HEK293 (cell line): ENCODE results near the gene SOCS1.

Experiments
- CTCF ChIA-PET: fragments of 350-600 bp; formaldehyde crosslinking; extraction: SDS; loops from one replicate; lab custom pipeline; 2021; ENCODE audit warnings: antibody characterized with exemption; lab: Yijun Ruan, JAX
- POLR2A ChIA-PET: fragments of 300-600 bp; formaldehyde crosslinking; extraction: SDS; loops from one replicate; lab custom pipeline; 2020; ENCODE audit warnings: antibody characterized with exemption, inconsistent platforms; lab: Yijun Ruan, JAX
- H3K27ac ChIP-seq: fragments of 200-500 bp; sonication (Bioruptor generic); 2 replicates; pipeline ENCODE4 v1.5.1; 2014; ENCODE audit warnings: low read depth, low read length, control low read depth, inconsistent platforms; ENCODE audit errors: extremely low read depth
- H3K36me3 ChIP-seq, 2 experiments: fragments of 200-500 bp in 1 of 2; sonication (Bioruptor generic) in 1 of 2; 1 replicate in 1 of 2; 2 replicates in 1 of 2; pipeline ENCODE4 v1.5.1; 2014 to 2017; ENCODE audit warnings: inconsistent platforms in 2 of 2, low read length in 2 of 2; ENCODE audit not compliant: control insufficient read depth in 2 of 2, insufficient read depth in 1 of 2
- H3K4me1 ChIP-seq: fragments of 200-500 bp; sonication (Bioruptor generic); 2 replicates; pipeline ENCODE4 v1.5.1; 2014; ENCODE audit warnings: mild to moderate bottlenecking, low read length, inconsistent platforms; ENCODE audit not compliant: control insufficient read depth, insufficient read depth
- H3K4me3 ChIP-seq: 2 replicates; pipeline ENCODE4 v1.5.1; 2011; ENCODE audit warnings: low read depth, mild to moderate bottlenecking, control low read depth, low read length, moderate library complexity
- H3K9me3 ChIP-seq: fragments of 200-500 bp; sonication (Bioruptor generic); 2 replicates; pipeline ENCODE4 v1.5.1; 2014; ENCODE audit warnings: low read depth, low read length, inconsistent platforms; ENCODE audit not compliant: control insufficient read depth, insufficient read depth
- BCL6B ChIP-seq: fragments of 450-650 bp; formaldehyde crosslinking; IDR thresholded peaks from 2 replicates; pipeline ENCODE4 v1.5.1; 2017; ENCODE audit warnings: missing biosample characterization, missing genetic modification characterization
- ELK4 ChIP-seq: IDR thresholded peaks from 2 replicates; pipeline ENCODE4 v1.6.1; 2011; ENCODE audit warnings: mild to moderate bottlenecking, low read depth, low read length, borderline replicate concordance
- FEZF1 ChIP-seq: fragments of 450-650 bp; formaldehyde crosslinking; IDR thresholded peaks from 2 replicates; pipeline ENCODE4 v1.5.1; 2016; ENCODE audit warnings: missing biosample characterization, missing genetic modification characterization
- IKZF3 ChIP-seq: fragments of 450-650 bp; IDR thresholded peaks from 2 replicates; pipeline ENCODE4 v1.5.0; 2018; ENCODE audit warnings: missing biosample characterization, mild to moderate bottlenecking, missing genetic modification characterization, moderate library complexity
- INSM2 ChIP-seq: fragments of 450-650 bp; formaldehyde crosslinking; IDR thresholded peaks from 2 replicates; pipeline ENCODE4 v1.5.1; 2016; ENCODE audit warnings: missing biosample characterization, missing genetic modification characterization
- KLF1 ChIP-seq: fragments of 450-650 bp; formaldehyde crosslinking; IDR thresholded peaks from 2 replicates; pipeline ENCODE4 v1.5.1; 2016; ENCODE audit warnings: missing biosample characterization, missing genetic modification characterization
- KLF7 ChIP-seq: fragments of 450-650 bp; formaldehyde crosslinking; IDR thresholded peaks from 2 replicates; pipeline ENCODE4 v1.5.1; 2016; ENCODE audit warnings: missing biosample characterization, missing genetic modification characterization, borderline replicate concordance
- KLF8 ChIP-seq: fragments of 450-650 bp; formaldehyde crosslinking; IDR thresholded peaks from 2 replicates; pipeline ENCODE4 v1.5.1; 2016; ENCODE audit warnings: missing biosample characterization, missing genetic modification characterization
- MZF1 ChIP-seq: fragments of 450-650 bp; formaldehyde crosslinking; IDR thresholded peaks from 2 replicates; pipeline ENCODE4 v1.5.1; 2017; ENCODE audit warnings: missing biosample characterization, missing genetic modification characterization, borderline replicate concordance
- OVOL3 ChIP-seq: fragments of 450-650 bp; formaldehyde crosslinking; IDR thresholded peaks from 2 replicates; pipeline ENCODE4 v1.5.1; 2016; ENCODE audit warnings: missing biosample characterization, missing genetic modification characterization
- PATZ1 ChIP-seq: fragments of 450-650 bp; formaldehyde crosslinking; IDR thresholded peaks from 2 replicates; pipeline ENCODE4 v1.5.1; 2016; ENCODE audit warnings: missing biosample characterization, missing genetic modification characterization
- SP2 ChIP-seq: fragments of 450-650 bp; formaldehyde crosslinking; IDR thresholded peaks from 2 replicates; pipeline ENCODE4 v1.5.1; 2016; ENCODE audit warnings: missing biosample characterization, missing genetic modification characterization
- SP7 ChIP-seq: fragments of 450-650 bp; formaldehyde crosslinking; IDR thresholded peaks from 2 replicates; pipeline ENCODE4 v1.5.1; 2016; ENCODE audit warnings: missing biosample characterization, missing genetic modification characterization
- ZBTB20 ChIP-seq: fragments of 450-650 bp; formaldehyde crosslinking; IDR thresholded peaks from 2 replicates; pipeline ENCODE4 v1.5.1; 2016; ENCODE audit warnings: missing biosample characterization, missing genetic modification characterization
- ZNF121 ChIP-seq: fragments of 450-650 bp; formaldehyde crosslinking; IDR thresholded peaks from 2 replicates; pipeline ENCODE4 v1.5.1; 2016; ENCODE audit warnings: missing biosample characterization, missing genetic modification characterization
- ZNF184 ChIP-seq: fragments of 450-650 bp; IDR thresholded peaks from 2 replicates; pipeline ENCODE4 v1.5.1; 2018; ENCODE audit warnings: missing biosample characterization, mild to moderate bottlenecking, missing genetic modification characterization
- ZNF266 ChIP-seq: fragments of 450-650 bp; formaldehyde crosslinking; IDR thresholded peaks from 2 replicates; pipeline ENCODE4 v1.5.1; 2016; ENCODE audit warnings: missing biosample characterization, missing genetic modification characterization, low read depth
- ZNF302 ChIP-seq: fragments of 450-650 bp; formaldehyde crosslinking; IDR thresholded peaks from 2 replicates; pipeline ENCODE4 v1.5.1; 2016; ENCODE audit warnings: missing biosample characterization, missing genetic modification characterization, low read depth
- ZNF324 ChIP-seq: fragments of 450-650 bp; formaldehyde crosslinking; IDR thresholded peaks from 2 replicates; pipeline ENCODE4 v1.5.1; 2016; ENCODE audit warnings: missing biosample characterization, missing genetic modification characterization
- ZNF426 ChIP-seq: fragments of 450-650 bp; formaldehyde crosslinking; IDR thresholded peaks from 2 replicates; pipeline ENCODE4 v1.5.1; 2017; ENCODE audit warnings: missing biosample characterization, missing genetic modification characterization, mild to moderate bottlenecking, inconsistent platforms, moderate library complexity
- ZNF530 ChIP-seq: fragments of 450-650 bp; formaldehyde crosslinking; IDR thresholded peaks from 2 replicates; pipeline ENCODE4 v1.5.1; 2016; ENCODE audit warnings: low read depth, missing biosample characterization, missing genetic modification characterization
- ZSCAN4 ChIP-seq: fragments of 450-650 bp; formaldehyde crosslinking; IDR thresholded peaks from 2 replicates; pipeline ENCODE4 v1.5.1; 2017; ENCODE audit warnings: missing biosample characterization, missing genetic modification characterization

SOCS1 gene

GRCh38 chr16:11276143-11276895 is 20.3 kb upstream of the SOCS1 start, which contains the start of gene PRM2 (continued):
- TF ChIP-seq ELK4 (no peak), KLF1 (no peak), MZF1 (tag by site-specific recombination) (no peak), FEZF1 (tag by site-specific recombination) (no peak), BCL6B (tag by site-specific recombination) (no peak), OVOL3 (tag by site-specific recombination) (no peak)

- CTCF ChIA-PET, result no interaction called here
Measured at GRCh38 chr16:11274964-11275363, 19.0 kb upstream of the SOCS1 start.

More at GRCh38 chr16:11274964-11275363, 19.0 kb upstream of the SOCS1 start:
- POLR2A ChIA-PET, result interaction anchor here (2.6 kb wide), 1 partner anchor 19 kb away, joined by 10 read pairs; the partner anchor contains the start of gene SOCS1
- no peaks in the 10 kb centered on the region for H3K9me3 ChIP-seq
- no peak overlapping the region for H3K4me3 ChIP-seq
- H3K27ac ChIP-seq, result no peak overlapping the region
- no peak for TF ChIP-seq IKZF3 (tag by site-specific recombination)
- no peak for TF ChIP-seq ZNF530 (tag by site-specific recombination)
- no peak for TF ChIP-seq KLF7 (tag by site-specific recombination)
- no peak for TF ChIP-seq ZNF324 (tag by site-specific recombination)
- TF ChIP-seq ZBTB20 (tag by site-specific recombination), result no peak
- no peak for TF ChIP-seq SP2
- TF ChIP-seq ZSCAN4 (tag by site-specific recombination), result no peak
- no peak for TF ChIP-seq ZNF266 (tag by site-specific recombination)
- TF ChIP-seq ZNF184 (tag by site-specific recombination), result no peak
- no peak for TF ChIP-seq SP7 (tag by site-specific recombination)
- TF ChIP-seq ZNF426 (tag by site-specific recombination), result no peak
- TF ChIP-seq KLF8 (tag by site-specific recombination), result no peak
- TF ChIP-seq ZNF121 (tag by site-specific recombination), result no peak
- TF ChIP-seq INSM2, result no peak
- TF ChIP-seq ZNF302 (tag by site-specific recombination), result no peak
- TF ChIP-seq PATZ1 (tag by site-specific recombination), result no peak
- peaks cover 5% of the 10 kb centered on the region for H3K4me1 ChIP-seq
- no peaks in the 10 kb centered on the region for H3K36me3 ChIP-seq
